ENCODE results near the gene ICA1.

ICA1 gene

DNA sequence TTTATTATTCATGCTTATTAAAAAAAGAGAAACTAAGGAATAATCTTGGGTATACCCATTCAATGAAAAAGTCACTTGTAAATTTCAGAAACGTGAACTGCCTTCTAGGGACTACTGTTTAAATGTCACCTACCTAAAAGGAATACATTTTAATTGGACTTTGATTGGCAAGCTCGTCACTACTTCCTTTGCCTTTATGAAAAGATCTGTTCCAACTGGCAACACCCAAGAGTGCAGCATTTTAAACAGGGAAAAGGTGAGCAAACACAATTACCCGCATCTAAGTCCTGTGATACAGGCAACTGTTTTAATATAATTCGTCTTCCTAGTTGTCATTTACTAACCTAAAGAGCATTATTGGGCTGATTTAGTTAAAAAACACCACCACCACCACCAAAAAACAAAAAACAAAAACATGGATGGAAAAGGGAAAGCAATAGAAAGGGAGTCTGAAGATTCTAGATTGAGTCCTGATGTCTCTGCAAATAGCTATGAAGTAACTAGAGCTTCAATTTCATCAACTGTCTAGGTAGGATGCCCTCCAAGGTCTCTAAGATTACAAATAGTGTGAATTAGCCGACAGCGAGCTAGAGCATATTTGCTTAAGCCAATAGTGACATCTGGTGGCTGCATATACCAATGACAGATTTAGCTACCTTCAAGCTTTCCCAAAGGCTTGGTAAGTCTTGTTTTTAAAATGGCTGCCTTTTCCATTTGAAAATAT, 33.8 kb upstream of the ICA1 start:
- H3K4me3 ChIP-seq (ENCODE audit: low read length): no peak overlapping the region
- TF ChIP-seq, protein P1, sequence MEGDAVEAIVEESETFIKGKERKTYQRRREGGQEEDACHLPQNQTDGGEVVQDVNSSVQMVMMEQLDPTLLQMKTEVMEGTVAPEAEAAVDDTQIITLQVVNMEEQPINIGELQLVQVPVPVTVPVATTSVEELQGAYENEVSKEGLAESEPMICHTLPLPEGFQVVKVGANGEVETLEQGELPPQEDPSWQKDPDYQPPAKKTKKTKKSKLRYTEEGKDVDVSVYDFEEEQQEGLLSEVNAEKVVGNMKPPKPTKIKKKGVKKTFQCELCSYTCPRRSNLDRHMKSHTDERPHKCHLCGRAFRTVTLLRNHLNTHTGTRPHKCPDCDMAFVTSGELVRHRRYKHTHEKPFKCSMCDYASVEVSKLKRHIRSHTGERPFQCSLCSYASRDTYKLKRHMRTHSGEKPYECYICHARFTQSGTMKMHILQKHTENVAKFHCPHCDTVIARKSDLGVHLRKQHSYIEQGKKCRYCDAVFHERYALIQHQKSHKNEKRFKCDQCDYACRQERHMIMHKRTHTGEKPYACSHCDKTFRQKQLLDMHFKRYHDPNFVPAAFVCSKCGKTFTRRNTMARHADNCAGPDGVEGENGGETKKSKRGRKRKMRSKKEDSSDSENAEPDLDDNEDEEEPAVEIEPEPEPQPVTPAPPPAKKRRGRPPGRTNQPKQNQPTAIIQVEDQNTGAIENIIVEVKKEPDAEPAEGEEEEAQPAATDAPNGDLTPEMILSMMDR (conservative IDR thresholded peaks at IDR 0.05; ENCODE audit: low read depth, low read length): peak; percentile 79
- DNase-seq (ENCODE audit: low read depth): peak; percentile 66

DNA sequence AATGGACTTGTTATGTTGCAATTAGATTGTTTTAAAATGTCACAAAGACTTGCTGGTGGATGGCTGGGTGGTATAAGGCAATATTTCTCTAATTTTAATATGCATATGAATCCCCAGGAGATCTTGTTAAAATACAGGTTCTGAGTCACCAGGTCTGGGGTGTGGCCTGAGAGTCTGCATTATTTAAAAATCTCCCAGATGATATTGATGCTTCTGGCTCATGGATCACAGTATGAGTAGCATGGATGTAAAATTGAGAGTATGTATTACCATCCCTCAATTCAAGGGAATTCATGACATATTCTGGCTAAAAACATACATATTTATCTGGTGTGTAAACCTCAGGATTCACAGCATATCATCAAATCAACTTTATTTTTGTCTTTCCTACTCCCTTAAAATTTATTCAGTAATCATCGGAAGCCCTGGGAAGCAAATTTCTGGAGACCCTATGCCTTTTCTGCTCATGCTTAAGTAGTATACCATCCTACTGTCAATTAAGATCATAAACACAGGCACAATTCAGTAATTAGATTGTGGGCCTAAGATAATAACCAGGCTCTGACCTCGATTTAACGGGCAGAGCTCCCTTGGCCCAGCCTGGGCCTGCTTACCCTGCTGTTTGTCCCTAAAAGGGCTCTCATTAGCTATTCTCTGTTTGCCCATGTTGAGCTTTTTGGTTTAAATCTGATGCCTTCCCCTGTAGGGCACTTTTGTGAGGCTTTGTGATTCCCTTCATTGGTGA, 29.6 kb upstream of the ICA1 start:
- DNase-seq (ENCODE audit: low read depth): no peak
- TF ChIP-seq, protein P1 (conservative IDR thresholded peaks at IDR 0.05; ENCODE audit: low read depth, low read length): no peak
- no peak overlapping the region for H3K4me3 ChIP-seq (ENCODE audit: low read length)

DNA sequence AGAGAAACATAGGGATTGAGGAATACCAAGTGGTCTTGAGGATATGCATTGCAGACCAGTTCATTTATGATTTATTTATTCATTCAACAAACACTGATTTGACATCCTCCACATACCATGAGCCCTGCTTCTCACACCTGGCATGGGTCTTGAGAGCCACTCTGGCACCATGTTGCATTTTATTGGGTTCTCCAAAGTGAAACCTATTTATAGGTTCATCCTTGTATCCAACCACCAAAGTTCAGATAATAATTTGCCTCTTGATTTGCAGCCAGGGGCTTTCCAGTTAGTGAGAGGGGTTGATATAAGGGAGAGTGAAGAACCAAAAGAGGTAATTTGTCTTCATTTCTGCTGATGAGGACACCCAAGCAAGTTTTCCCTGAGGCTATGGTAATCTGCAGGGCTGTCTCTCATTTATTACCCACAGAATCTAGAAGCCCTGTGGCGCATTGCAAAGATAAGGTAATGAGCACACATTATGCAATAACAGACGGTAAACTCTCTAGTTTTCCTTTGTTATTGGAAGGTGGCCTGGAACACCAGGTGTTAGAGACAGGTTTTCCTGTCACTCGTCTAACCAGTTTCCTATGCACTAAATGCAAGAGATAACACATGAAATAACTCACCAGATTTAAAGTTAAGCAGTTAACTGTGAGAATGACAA, 28.8 kb upstream of the ICA1 start:
- no peak overlapping the region for H3K4me3 ChIP-seq (ENCODE audit: low read length)
- TF ChIP-seq, protein P1 (conservative IDR thresholded peaks at IDR 0.05; ENCODE audit: low read depth, low read length): no peak
- no peak for DNase-seq (ENCODE audit: low read depth)

GRCh38 chr7:8286118-8286517, 24.2 kb upstream of the ICA1 start:
- TF ChIP-seq, protein P1 (conservative IDR thresholded peaks at IDR 0.05; ENCODE audit: low read depth, low read length): no peak

DNA sequence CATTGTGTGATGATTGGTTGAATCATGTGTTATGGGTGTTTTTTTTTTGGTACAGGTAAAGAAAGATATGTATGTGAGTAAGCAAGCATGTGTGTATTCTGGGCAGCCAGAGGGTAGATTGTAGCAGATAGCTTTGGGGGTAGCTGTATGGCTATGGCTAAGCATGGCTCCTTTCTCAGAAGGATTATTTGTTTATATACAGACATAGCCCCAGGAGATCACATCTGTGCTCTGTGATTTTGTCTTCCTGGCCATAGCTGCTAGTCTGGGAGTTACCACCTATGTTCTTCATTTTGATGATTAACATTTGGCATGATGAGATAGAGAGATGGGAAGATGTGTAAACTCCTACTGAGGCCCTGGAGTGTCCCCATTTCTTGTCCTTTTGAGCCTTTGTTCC, 23.2 kb upstream of the ICA1 start:
- no peak overlapping the region for H3K4me3 ChIP-seq (ENCODE audit: low read length)
- no peak for DNase-seq (ENCODE audit: low read depth)
- TF ChIP-seq, protein P1 (conservative IDR thresholded peaks at IDR 0.05; ENCODE audit: low read depth, low read length): no peak

More at GRCh38 chr7:8286118-8286517, 24.2 kb upstream of the ICA1 start:
- no peak for DNase-seq (ENCODE audit: low read depth)
- H3K4me3 ChIP-seq (ENCODE audit: low read length): no peak overlapping the region

- TF ChIP-seq, protein P1 (conservative IDR thresholded peaks at IDR 0.05; ENCODE audit: low read depth, low read length): no peak
- H3K4me3 ChIP-seq (ENCODE audit: low read length): no peak overlapping the region
- DNase-seq (ENCODE audit: low read depth): no peak
Measured at GRCh38 chr7:8284606-8285005, 22.6 kb upstream of the ICA1 start.
